ENCODE data around the gene KCNJ9.
"Not testable (repeated sequence)": the region's sequence is repeated elsewhere in the genome, so short reads cannot be mapped to it uniquely, and the experiment has no call there.

KCNJ9 gene

DNA sequence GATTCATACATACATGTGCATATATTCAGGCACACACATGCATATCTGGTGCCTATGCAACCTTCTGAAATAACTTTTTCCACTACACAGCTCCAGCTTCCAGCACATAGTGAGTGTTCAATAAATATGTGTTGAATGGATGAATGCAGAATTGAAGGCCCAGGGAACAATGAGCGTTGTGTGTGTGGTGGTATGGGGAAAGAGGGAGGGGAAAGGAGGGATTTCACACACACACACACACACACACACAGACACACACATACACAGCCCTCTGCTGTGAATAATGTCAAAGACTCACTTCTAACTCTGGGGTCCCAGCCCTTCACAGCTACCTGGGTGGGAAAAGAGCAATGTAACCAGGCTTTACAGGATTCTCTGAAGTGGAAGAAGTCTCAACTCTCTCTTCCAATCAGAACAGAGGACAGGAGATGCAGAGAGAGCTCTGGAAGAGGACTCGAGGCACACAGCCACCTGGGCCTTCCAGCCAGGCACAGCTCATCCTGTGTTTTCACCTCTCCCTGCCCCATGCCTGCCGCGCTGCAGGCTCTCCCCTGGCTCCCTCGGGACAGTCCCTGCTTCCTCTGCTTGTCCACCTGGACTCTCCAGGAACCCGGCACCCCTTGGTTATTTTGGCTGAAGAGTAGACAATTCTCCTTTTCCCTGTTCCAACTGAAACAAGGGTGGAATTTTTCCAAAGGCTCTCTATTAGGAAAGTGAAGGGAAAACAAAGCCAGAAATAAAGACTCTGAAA lies 22.5 kb downstream of the KCNJ9 start:
- TF ChIP-seq, protein P1, sequence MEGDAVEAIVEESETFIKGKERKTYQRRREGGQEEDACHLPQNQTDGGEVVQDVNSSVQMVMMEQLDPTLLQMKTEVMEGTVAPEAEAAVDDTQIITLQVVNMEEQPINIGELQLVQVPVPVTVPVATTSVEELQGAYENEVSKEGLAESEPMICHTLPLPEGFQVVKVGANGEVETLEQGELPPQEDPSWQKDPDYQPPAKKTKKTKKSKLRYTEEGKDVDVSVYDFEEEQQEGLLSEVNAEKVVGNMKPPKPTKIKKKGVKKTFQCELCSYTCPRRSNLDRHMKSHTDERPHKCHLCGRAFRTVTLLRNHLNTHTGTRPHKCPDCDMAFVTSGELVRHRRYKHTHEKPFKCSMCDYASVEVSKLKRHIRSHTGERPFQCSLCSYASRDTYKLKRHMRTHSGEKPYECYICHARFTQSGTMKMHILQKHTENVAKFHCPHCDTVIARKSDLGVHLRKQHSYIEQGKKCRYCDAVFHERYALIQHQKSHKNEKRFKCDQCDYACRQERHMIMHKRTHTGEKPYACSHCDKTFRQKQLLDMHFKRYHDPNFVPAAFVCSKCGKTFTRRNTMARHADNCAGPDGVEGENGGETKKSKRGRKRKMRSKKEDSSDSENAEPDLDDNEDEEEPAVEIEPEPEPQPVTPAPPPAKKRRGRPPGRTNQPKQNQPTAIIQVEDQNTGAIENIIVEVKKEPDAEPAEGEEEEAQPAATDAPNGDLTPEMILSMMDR (IDR thresholded peaks at IDR 0.05; ENCODE audit: low read length, missing control alignments) = no peak
- no peak overlapping the region for H3K4me3 ChIP-seq (replicated peaks; ENCODE audit: low read depth, low read length)
- DNase-seq (ENCODE audit: low read depth) = no peak

DNA sequence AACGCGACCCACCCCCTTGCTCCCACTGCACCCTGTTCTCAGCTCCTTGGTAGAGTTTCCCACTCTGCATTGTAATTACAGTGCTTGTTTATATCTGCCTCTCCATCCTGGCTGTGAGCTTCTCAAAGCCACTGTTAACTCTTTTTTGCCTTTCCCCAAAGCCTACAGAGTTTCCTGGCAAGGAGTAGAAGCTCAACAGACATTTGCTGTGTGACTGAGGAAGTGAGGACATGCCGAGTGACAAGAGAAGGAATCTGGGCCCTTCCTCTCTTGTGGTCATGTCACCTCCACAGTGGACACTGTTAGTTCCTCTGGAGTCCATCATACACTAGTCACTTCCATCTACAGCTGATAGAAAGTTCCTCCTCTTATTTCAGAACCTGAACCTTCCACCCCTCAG lies 23.1 kb downstream of the KCNJ9 start:
- DNase-seq (ENCODE audit: low read depth) = no peak
- TF ChIP-seq, protein P1 (IDR thresholded peaks at IDR 0.05; ENCODE audit: low read length, missing control alignments) = no peak
- H3K4me3 ChIP-seq (replicated peaks; ENCODE audit: low read depth, low read length) = no peak overlapping the region

DNA sequence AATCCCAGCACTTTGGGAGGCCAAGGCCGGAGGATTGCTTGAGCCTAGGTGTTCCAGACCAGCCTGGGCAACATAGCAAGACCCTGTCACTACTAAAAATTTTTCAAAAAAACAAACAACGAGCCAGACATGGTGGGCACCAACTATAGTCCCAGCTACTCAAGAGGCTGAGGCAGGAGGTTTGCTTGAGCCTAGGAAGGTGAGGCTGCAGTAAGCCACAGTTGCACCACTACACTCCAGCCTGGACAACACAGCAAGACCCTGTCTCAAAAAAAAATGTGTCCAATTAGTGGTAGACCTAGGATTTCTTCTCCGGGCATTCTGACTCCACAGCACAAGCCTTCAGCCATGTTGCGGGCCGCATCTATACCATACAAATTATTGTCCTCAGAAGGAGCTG lies 23.8 kb downstream of the KCNJ9 start:
- no peak overlapping the region for H3K4me3 ChIP-seq (replicated peaks; ENCODE audit: low read depth, low read length)
- DNase-seq (ENCODE audit: low read depth) = no peak
- TF ChIP-seq, protein P1 (IDR thresholded peaks at IDR 0.05; ENCODE audit: low read length, missing control alignments) = no peak

DNA sequence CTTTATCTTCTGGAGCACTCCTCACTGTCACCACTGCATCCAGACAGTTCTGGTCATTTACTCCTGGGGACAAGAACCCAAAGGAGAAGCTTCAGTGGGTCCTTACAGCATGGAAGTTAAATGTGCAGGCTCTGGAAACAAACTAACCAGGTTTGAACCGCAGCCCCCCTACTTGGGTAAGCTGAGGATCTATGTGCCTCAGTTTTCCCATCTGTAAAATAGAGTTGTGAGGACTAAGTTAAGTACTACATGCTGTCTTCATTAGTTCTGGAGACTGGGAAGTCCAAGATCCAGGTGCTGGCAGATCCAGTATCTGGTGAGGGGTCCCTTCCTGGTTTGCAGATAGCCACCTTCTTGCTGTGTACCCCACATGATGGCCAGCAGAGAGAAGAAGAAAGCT lies 26.2 kb downstream of the KCNJ9 start:
- no peak overlapping the region for H3K4me3 ChIP-seq (replicated peaks; ENCODE audit: low read depth, low read length)
- DNase-seq (ENCODE audit: low read depth) = no peak
- TF ChIP-seq, protein P1 (IDR thresholded peaks at IDR 0.05; ENCODE audit: low read length, missing control alignments) = no peak

DNA sequence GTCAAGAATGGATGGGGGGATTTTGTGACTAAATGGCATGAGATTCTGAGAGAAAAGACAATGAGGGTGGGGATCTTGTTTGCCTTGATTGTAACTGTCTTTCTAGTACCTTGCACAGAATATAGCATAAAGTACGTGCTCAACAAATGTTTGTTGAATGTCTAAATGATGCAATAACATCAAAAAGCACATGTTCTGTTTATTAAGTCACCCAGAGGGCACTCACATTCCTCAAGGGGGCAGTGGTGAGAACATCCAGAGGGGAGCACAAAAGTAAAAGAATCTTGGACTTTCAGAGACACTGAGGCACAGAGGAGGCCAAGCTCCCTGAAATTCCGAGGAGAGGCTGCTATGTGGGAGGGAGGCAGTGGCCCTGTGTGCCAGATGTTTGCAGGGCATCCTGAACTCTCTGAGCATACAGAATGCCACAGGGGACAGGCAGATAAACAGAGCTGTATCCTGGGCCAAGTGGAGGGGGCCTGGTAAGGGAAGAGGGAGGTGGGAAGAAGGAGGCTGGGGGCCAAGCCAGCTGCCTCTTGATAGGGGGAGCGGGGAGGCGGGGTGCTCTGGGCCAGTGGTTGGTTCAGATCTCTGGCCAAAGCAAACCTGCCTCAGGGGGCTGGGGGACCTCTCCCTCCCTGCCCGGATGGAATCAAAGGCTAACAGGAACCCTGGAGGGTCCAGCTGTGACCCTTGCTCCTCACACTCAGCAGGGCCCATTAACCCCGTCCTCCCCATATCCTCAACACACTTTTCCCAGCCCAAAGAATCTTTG lies 27.7 kb downstream of the KCNJ9 start:
- TF ChIP-seq, protein P1 (IDR thresholded peaks at IDR 0.05; ENCODE audit: low read length, missing control alignments) = peak; percentile 68
- no peak overlapping the region for H3K4me3 ChIP-seq (replicated peaks; ENCODE audit: low read depth, low read length)
- DNase-seq (ENCODE audit: low read depth) = peak; percentile 68

DNA sequence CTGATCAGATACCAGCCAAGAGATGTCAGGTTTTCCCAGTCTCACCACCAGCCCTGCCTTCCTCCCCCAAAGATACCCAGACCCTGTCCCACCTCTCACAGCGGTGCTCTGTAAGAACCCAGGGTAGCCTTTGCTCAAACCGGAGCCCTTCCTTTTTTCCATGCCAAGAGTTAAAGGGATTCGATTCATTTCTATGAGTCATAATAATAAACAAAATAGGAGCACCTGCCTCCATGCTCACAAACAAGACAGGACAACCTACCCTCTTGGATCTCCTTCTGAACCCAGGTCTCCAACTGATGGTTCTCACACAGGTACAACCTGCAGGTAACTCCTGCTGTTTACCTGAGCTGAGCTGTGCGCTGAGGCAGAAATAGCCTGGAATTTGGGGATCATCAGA lies 28.3 kb downstream of the KCNJ9 start:
- no peak for DNase-seq (ENCODE audit: low read depth)
- no peak overlapping the region for H3K4me3 ChIP-seq (replicated peaks; ENCODE audit: low read depth, low read length)
- TF ChIP-seq, protein P1 (IDR thresholded peaks at IDR 0.05; ENCODE audit: low read length, missing control alignments) = no peak

DNA sequence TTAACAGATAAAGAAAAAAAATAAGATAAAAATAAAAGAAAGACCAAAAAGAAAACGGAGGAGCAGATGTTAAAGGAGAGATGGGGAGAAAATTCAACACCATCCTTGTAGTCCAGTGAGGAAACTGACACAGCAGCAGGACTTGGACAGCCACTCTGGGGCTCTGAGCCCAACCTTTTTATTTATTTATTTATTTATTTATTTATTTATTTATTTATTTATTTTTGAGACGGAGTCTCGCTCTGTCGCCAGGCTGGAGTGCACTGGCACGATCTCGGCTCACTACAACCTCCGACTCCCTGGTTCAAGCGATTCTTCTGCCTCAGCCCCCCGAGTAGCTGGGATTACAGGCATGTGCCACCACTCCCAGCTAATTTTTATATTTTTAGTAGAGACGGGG lies 30.1 kb downstream of the KCNJ9 start:
- not testable (repeated sequence) for H3K4me3 ChIP-seq (replicated peaks; ENCODE audit: low read depth, low read length); DNase-seq (ENCODE audit: low read depth)

Measured in fibroblast of pulmonary artery (primary cell).